ENCODE data around the gene GNL2. TPM values are rescaled to one million over a fixed set of nuclear protein-coding genes. Genes with fewer than 3 reads are reported as not detected.

Gene GNL2
- 49.2 and 52.3 TPM in 2 replicates for total RNA-seq
- long read RNA-seq, transcript GNL2-206 (2 exons, 539 nt), result minor isoform, 6 of 511 reads
- long read RNA-seq, transcript GNL2-201 (16 exons, 2,334 nt), result major isoform, 317 of 511 reads
- long read RNA-seq, partial matches to known transcripts, result 167 of 511 reads
- long read RNA-seq, other reads (novel, unspliced or antisense), result 21 of 511 reads

GRCh38 chr1:37595440-37596181, at the start of gene GNL2:
Gene GNL2, minus strand, starts transcription at chr1:37595937. Its CDS starts 115 bp downstream, at chr1:37595822.
- TF ChIP-seq CTCF (IDR thresholded peaks at IDR 0.05), result no peak
- H3K27ac Mint-ChIP-seq (ENCODE audit: unreplicated experiment), result peak within 1 kb of the TSS; percentile 98

DNA sequence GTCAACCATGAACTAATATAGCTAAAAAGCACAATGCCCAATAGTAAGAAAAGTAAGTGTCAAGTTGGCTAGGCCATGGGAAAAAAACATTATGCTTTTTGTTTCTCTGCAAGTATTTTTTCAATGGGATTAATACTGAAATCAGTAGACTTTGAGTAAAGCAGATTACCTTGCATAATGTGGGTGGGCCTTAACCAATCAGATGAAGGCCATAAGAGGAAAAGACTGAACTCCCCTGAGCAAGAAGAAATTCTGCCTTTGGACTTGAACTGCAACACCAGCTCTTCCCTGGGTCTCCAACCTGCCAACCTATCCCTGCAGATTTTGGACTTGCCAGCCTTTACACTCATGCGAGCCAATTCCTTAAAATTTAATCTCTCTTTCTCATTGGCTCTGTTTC, 45.3 kb upstream of the GNL2 start:
- Mint-ChIP-seq H3K27me3 (ENCODE audit: unreplicated experiment) (peaks cover 17% of the 10 kb centered on the region), H3K4me3 (ENCODE audit: unreplicated experiment) (no peak overlapping the region), H3K36me3 (ENCODE audit: unreplicated experiment) (no peaks in the 10 kb centered on the region), H3K9me3 (ENCODE audit: unreplicated experiment) (no peaks in the 10 kb centered on the region), H3K4me1 (ENCODE audit: unreplicated experiment) (no peaks in the 10 kb centered on the region), H3K27ac (ENCODE audit: unreplicated experiment) (no peak overlapping the region)
- no peak for DNase-seq (ENCODE audit: extremely low spot score, unreplicated experiment)
- TF ChIP-seq CTCF (IDR thresholded peaks at IDR 0.05), result no peak

More at GRCh38 chr1:37595440-37596181, at the start of gene GNL2:
- DNase-seq (ENCODE audit: extremely low spot score, unreplicated experiment), result peak; percentile 99
- H3K4me3 Mint-ChIP-seq (ENCODE audit: unreplicated experiment), result peak within 1 kb of the TSS; percentile 99
- H3K27me3 Mint-ChIP-seq (ENCODE audit: unreplicated experiment), result peaks cover 3% of the 10 kb centered on the region
- no peaks in the 10 kb centered on the region for H3K9me3 Mint-ChIP-seq (ENCODE audit: unreplicated experiment)
- peaks cover 30% of the 10 kb centered on the region for H3K4me1 Mint-ChIP-seq (ENCODE audit: unreplicated experiment)
- H3K36me3 Mint-ChIP-seq (ENCODE audit: unreplicated experiment), result peaks cover 13% of the 10 kb centered on the region

DNA sequence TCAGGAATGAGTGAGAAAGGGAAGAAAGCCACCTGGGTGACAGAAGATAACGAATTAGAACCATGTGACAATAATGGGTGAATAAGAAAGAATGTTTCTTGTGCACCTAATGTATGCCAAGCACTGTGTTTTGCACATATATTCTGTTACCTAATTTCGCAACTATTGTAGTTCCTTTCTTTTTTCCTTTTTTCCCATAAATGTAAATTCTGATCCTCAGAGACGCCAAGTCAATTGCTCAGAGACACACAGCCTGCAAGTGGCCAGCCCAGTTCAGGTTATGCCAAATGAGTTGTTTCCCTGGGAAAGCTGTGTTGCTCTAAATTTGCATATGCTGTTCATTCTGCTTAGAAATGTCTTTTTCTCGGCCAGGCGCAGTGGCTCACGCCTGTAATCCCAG, 40.7 kb upstream of the GNL2 start:
- Mint-ChIP-seq H3K4me3 (ENCODE audit: unreplicated experiment) (no peak overlapping the region), H3K27me3 (ENCODE audit: unreplicated experiment) (peaks cover 50% of the 10 kb centered on the region), H3K27ac (ENCODE audit: unreplicated experiment) (no peak overlapping the region), H3K36me3 (ENCODE audit: unreplicated experiment) (no peaks in the 10 kb centered on the region), H3K4me1 (ENCODE audit: unreplicated experiment) (peaks cover 7% of the 10 kb centered on the region), H3K9me3 (ENCODE audit: unreplicated experiment) (no peaks in the 10 kb centered on the region)
- no peak for DNase-seq (ENCODE audit: extremely low spot score, unreplicated experiment)
- no peak for TF ChIP-seq CTCF (IDR thresholded peaks at IDR 0.05)

DNA sequence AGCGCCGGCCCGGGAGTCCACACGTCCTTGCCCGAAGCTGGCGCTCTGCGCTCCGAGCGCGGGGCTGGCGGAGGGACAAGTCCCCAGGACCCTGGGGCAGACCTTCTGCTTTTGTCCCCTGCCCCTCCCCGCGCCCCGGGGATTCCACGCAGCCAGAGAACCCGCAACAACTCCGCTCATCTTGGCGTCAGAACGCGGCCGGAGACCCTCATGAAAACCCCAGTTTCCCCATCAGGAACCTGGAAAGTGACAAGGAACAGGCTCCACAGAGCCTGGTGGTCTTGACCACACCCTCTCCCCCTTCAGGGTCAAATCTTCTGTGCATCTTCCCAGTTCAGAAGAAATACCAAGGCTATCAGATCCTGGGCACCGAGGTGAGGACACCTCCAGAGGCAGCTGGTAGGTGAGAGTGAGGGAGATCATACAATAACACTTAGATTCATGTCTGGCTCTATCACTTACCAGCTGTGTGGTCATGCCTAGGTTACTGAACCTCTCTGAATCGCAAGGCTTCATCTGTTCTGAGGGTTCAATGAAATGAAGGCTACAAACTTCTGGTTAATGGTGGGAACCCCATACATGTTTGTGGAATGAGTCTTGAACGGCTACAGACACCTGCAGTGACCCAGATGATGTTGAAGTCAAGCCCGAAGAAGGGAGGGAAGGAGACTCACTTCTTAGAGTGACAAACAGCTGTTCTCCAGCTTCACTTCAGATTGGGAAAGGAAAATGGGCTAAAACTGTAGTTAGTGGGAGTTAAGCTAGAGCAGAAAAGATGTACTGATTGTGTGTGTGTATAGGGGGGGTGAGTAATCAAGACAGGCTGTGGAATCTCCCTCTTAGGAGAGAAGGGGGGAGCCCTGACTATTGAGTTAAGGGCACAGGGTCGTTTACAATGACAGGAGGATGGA, 39.5 kb upstream of the GNL2 start:
- Mint-ChIP-seq H3K4me3 (ENCODE audit: unreplicated experiment) (peak overlapping the region; percentile 41), H3K4me1 (ENCODE audit: unreplicated experiment) (peaks cover 7% of the 10 kb centered on the region), H3K27me3 (ENCODE audit: unreplicated experiment) (peaks cover 60% of the 10 kb centered on the region), H3K9me3 (ENCODE audit: unreplicated experiment) (no peaks in the 10 kb centered on the region), H3K27ac (ENCODE audit: unreplicated experiment) (no peak overlapping the region), H3K36me3 (ENCODE audit: unreplicated experiment) (no peaks in the 10 kb centered on the region)
- no peak for TF ChIP-seq CTCF (IDR thresholded peaks at IDR 0.05)
- DNase-seq (ENCODE audit: extremely low spot score, unreplicated experiment), result no peak

Data from osteocyte (in vitro differentiated cells).